HG03039 (cell line): ENCODE results near the gene DYRK1B.

ENCODE experiments used
- ATAC-seq: cut with Tn5 transposase; IDR thresholded peaks from one replicate; pipeline ENCODE4 v1.9.1; 2021; ENCODE audit warnings: mild to moderate bottlenecking, moderate library complexity; ENCODE audit not compliant: unreplicated experiment

The DYRK1B gene

DNA sequence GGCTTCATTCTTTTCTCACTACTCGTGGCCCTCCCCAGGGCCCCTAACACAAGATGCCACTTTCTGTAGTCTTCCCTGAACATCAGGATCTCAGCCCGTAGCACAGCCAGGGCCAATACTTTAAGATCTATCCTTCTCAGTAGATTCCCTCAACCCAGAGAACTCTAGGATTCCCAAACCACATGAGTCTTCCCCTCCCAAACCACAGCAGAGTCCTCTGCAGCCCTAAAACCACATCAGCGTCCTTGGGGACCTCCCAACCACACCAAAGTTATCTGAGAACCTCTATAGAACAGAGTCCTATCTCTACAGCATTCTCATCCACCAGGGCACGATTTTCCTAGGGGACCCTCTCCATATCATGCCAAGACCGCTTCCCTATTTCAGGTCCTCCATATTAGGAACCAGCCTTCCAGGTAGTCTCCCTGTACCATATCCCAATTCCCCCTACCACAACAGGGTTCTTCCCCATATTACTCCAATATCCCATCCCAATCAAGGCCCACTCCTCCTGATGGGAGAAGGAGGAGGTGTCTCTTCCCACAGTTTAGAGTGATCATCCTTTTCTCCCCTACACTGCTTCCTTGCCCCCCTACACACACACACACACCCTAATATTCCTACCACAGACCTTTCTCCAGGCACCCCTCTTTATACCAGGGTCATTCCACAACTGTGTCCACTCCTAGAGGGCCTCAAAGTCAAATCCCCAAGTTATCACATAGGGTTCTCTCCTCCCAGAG is 1.4 kb downstream of the DYRK1B start:
- no peak for ATAC-seq

GRCh38 chr19:39831679-39832078 is 2.3 kb downstream of the DYRK1B start:
- no peak for ATAC-seq

DNA sequence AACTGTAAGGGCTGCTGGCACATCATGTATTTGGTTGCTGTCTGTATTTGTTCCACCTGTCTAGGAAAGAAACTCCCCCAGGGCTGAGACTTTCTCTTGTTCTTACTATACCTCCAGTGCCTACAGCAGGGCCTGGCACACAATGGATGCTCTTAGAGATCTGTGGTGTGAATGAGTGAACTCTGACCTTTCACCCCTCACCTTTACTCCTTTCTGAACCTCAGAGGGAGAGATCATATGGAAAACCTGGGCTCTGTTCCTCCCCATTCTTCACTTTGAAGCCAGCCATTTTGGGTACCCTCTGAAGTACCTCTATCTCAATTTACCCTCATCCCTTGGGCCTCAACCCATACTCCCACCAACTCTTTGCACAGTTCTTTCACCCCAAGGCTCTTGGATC is 3.1 kb downstream of the DYRK1B start:
- no peak for ATAC-seq

GRCh38 chr19:39830406-39830805 is 3.6 kb downstream of the DYRK1B start:
- no peak for ATAC-seq

- ATAC-seq = no peak
These were observed 4.2 kb downstream of the DYRK1B start for GRCh38 chr19:39829702-39830275.

GRCh38 chr19:39828654-39829032 is 5.3 kb downstream of the DYRK1B start:
- ATAC-seq = no peak

GRCh38 chr19:39828015-39828653 is 5.8 kb downstream of the DYRK1B start:
- no peak for ATAC-seq

DNA sequence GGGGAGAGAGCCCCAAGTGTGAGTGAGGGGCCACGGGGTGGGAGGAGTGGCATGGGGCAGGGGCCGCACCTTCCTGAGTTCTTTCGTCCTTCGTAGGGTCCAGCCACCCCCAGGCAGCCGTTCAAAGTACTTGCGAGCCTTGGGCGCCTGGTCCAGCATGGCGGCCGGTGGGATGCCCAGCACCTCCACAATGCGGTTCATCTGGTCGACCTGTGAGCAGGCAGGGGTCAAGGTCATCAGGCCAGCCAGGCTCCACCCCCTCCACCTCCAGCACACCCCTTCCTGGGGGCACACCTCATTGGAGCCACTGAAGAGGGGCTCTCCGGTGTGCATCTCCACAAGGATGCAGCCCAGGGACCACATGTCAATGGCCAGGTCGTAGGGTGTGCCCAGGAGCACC is 6.7 kb downstream of the DYRK1B start:
- ATAC-seq = no peak

GRCh38 chr19:39826311-39826945 is 7.5 kb downstream of the DYRK1B start:
- no peak for ATAC-seq

GRCh38 chr19:39825531-39826076 is 8.4 kb downstream of the DYRK1B start:
- ATAC-seq = no peak

DNA sequence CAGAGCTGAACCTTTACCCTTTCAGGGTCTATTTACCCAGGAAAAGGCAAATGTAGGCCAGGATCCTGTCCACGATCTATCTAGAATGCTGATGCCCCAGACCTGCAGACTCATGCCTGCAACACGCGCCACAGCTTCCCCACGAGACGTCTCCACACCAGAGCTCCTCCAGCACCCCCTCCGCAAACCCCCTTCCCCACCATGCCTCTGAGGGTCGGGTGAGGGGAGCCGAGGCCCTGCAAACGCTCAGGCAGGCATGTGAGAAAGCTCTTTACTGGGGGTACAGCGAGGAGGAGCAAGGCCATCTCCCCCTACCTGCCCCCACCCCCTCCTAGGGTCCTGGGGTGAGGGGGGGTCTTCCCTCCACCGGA is 8.9 kb downstream of the DYRK1B start:
- no peak for ATAC-seq

GRCh38 chr19:39824143-39825092 is 9.5 kb downstream of the DYRK1B start:
- peak; percentile 77 for ATAC-seq

- no peak for ATAC-seq
These were observed 10.3 kb downstream of the DYRK1B start for GRCh38 chr19:39823686-39824085.

GRCh38 chr19:39820696-39821095 is 13.3 kb downstream of the DYRK1B start:
- no peak for ATAC-seq

- no peak for ATAC-seq
These were observed 14.2 kb downstream of the DYRK1B start for GRCh38 chr19:39819786-39820185.

DNA sequence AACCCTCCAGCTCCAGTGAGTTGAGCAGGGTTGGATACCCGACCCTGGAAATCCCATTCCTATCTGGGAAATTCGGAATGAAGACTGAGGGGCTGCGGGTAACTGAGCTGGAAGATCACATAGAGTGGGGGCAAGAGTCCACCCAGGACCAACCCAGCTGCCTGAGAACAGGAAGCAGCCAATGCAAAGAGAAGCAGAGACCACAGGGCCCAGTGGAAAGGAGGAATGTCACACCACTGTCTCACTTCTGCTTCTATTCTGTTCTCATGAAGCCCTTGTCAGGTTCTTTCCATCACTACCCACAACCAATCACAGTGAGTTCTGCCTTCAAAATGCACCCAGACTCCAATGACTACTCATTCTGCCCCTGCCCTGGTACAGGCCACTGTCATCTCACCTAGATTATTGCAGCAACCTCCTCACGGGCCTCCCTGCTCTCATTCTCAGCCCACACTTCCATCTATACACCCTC is 15.3 kb downstream of the DYRK1B start:
- ATAC-seq = no peak

- ATAC-seq = no peak
These were observed 15.9 kb downstream of the DYRK1B start for GRCh38 chr19:39817888-39818561.

DNA sequence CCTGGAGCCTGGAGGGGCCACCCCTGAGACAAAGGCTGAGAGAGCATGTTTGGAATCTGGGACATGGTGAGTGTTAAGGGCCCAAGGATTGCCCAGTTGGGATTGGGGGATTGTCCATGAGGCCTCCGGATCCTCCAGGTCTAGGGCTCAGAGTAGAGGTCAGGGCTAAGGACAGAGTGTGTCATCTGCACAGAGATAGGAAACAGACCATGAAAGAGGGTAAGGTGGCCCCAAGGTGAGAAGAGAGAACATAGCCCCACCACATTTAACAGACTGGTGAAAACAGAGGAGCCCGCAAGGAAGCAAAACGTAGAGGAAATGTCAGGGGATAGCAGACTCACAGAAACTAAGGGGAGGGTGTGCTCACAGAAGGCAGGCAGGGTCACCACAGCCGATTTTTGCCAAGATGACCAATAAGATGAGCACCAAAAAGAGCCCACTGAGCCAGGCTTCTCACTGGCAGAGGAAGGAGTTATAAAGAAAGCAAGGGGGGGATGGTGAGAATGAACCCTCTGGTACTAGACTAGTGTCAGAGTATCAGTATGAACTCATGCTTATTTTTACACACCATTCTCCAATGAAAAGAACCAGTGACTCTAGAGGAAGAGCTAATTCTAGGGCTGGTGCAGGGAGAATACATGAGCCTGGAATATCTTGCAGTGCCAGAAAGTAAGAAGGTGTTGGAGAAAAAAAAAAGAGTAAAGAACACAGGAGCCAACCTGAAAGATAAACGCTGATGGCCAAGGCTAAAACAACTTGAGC is 17.5 kb downstream of the DYRK1B start:
- no peak for ATAC-seq

DNA sequence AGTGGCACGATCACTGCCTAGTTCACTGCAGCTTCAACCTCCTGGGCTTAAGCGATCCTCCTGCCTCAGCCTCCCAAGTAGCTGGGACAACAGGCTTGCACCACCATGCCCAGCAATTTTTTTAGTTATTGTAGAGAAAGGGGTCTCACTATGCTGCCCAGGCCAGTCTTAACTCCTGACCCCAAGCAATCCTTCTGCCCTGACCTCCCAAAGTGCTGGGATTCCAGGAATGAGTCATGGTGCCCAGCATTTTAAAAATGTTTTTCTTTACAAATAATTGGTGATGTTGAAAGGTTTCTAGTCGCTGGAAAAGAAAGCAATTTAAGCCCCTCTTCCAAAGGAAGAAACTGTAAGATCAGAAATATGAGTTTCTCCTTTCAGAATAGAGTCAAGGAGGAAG is 19.4 kb downstream of the DYRK1B start:
- no peak for ATAC-seq
